ENCODE measurements around the gene RASGRP1.

Gene RASGRP1

DNA sequence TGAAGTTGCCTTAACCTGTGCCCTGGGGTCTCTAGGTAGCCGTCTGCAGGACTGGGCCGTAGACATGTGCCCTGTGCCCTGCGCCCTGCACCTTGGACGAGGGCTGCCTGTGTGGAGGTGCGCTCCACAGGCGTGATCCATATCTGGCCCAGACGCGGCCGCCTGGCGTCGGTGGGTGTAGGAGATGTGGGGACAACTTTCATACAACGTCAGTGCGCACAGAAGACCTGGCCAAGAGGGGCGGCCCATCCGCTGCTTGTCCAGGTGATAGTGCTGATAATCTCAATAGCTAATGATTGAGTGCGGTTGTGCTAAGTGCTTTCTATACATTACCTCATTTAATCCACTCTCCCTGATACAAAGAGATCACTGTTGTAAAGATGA, 665 bp upstream of the RASGRP1 start:
- peak in 1 of 2 experiments; percentile 15 for DNase-seq

DNA sequence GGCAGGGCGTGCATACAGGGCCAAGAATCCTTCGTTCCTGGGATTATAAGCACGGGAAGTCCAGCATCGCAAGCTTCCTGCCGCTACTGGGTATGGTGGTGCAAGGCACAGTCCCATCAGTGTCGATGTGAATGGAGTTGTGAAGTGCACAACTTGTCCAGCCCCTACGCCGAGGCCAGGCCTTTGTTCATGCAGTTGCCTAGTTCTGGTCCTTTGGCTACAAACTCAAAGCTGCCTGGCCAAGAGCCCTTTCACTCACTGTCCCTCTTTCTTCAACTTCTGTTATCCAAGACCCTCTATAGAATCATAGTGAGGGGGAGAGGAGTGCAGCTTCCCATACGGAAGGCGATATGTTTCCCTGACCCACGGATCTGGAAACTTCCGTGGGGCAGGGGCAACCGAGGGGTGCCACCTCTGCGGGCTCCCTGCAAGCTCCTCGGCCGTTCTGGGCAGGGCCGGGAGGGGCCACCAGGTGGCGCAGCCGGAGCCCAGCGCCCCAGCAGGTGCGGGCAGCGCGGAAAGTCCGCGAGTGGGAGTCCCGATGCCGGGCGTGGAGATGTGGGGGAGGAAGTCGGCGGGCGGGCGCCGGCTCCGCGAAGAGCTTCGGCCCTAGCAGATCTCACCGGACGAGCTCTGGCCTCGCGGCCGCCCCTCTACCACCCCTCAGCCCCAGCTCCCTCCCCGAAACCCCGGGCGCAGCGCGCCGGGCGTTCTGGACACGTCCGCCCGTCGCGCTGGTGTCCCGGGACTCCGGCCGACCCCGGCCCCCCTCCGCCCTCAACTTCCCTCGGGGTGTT, 693 bp downstream of the RASGRP1 start:
- peak; percentile 88 to 90 for DNase-seq

DNA sequence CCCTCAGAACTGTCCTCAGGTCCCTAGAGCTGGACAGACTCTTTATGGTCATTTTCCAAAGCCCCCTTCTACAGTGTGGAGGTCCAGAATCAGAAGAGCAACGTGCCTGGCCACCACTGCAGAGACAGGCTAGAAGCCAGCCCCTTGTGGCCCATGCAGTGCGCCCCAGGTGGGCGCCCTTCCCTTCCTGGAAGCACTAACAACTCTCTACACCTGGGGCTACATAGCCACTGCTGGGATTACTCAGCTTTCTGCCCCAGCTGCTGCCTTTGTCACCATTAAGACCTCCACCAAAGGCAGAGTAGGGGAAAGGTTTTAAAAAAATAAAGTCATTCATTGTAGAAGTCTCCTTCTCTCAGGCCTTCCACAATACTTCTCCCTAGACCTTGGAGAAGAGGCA, 2.3 kb downstream of the RASGRP1 start:
- DNase-seq: no peak

DNA sequence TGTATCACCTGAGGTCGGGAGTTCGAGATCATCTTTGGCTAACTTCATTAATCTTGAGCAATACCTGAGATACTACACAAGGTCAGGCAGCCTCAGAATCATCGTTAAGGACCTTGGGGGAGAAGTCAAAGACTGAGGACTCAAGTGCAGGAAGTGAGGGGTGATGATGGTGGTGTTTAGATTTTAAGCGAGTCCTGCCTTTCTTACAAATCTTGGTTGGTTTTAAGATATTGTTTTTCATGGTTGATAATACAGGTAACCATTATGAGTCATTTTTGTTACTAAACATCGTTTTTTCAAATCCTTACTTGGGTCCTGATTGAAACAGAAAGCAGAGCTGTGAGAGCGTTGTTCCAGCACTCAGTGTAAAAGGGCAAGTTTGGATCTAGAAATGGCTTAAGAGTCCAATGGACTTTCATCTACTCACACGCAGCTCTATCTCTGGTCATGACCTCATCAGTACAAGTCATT, 4.1 kb downstream of the RASGRP1 start:
- DNase-seq: no peak

DNA sequence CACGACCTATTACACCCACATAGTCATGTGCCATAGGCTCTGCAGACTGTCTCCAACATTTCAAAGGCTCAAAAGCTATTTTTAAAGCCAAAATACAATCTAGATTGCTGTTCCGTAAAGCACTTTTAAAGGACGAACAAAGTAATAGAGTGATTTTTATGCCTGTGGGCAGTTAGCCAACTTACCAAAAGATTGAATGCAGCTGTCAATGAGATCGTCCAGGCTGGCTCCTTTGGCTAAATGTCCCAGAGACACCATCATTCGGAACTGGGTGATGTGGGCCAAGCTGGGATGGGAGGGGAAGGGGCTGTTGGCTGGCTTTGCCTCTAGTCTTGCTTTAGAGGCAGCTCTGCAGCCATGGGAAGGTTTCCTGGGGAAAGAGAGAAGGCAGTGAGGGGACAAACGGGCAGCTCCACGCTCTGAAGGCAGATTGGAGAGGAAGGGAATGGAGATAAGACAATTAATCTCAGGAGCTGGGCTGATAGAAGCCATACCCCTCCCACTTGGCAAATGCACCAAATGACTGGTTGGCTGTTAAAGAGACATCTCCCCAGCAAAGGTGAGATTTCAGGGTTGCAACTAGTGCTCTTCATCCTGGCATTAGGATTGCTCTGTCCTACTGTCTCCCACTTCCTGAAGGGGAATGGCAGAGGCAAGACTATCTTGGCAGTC, 4.8 kb downstream of the RASGRP1 start:
- DNase-seq: no peak

DNA sequence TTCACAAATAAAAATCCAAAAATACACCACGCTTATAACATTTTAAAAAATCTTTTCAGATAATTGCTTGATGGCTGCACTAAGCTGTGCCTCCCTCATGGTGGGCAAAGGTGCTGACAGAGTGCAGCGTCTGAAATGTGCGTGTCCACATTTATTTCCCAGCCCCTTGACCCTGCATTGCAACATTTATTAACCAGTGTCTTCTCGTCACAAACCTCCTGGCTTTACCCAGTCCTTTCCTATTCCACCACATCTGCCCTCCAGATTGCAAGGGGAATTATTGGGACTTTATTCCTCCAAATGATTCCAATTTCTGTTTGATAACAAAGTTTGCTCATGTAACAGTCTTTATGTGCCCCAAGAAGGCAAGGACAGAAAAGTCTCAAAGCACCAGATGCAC, 5.5 kb downstream of the RASGRP1 start:
- DNase-seq: no peak

DNA sequence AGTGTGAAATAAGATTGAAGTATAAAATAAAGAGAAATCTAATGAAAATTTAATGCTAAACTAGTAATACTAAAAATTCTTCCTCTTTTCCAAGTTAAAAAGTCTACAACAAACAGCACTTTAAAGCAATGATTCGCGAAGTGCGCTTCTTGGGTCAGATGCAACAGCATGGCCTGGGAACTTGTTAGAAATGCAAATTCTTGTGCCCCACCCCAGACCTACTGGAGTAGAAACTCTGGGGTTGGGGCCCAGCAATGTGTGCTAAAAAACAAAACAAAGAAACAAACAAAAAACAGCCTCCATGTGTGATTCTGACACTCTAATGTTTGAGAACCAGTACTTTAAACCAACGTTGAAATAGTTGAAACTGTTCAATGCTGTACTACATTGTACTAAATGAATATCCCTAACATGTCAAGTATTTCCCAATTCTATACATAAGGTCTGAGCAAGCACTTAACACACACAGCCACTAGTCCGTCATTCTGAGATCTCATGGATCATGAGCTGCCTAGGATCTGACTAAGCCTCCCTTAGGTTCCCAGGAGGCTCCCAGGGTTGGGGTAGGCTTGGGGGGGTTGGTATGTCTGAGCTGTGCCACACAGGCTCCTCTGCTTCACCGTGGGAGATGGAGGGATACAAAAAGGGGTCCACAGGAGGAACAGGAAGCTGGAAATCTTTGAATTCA, 6.1 kb downstream of the RASGRP1 start:
- DNase-seq: no peak

DNA sequence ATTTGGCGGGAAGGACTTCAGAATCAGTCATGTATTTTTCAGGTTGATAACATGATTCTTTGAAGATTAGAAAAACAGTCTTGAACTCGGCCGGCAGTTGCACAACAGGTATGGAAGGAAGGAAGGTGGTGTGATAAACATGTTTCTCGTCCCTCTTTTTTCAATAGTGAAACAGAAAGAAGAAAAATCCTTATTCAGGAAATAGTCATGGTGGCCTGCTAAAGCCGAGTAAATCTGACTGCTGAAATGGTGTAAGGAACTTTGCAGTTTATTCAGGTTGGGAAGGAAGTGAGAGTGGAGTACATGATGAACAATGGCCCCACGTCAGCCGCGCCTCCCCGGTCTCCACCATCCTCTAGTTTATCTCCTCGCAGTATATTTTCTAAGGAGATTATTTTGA, 6.7 kb downstream of the RASGRP1 start:
- DNase-seq: no peak

DNA sequence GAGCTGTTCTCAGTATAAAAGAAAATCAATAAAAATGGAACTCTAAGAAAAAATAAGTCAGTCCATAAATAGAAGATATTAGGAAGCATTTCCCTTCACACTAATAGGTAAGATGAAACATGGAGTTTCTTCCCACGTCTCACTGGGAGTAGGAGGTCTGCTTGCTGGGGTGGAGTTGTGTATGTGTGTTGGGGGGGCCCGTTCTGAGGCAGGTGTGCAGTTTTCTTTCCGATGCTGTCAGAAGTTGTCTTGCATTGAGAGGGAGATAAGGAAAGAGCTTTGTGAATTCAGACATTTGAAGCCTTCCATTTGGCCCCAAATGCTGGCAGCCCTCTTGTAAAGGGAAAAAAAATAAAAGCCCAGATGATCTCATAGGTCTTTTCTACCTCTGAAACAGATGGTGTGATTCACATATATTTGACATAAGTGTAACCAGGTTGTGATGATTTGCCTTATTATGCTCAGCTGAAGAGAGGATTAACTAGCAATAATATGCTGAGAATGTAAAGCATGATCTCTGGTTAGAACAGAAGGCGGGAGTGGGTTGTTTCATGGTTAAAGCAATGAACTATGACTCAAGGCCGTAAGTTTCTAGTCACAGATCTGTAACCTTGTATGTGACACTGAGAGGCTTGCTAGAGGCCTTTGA, 8.8 kb downstream of the RASGRP1 start:
- no peak for DNase-seq

DNA sequence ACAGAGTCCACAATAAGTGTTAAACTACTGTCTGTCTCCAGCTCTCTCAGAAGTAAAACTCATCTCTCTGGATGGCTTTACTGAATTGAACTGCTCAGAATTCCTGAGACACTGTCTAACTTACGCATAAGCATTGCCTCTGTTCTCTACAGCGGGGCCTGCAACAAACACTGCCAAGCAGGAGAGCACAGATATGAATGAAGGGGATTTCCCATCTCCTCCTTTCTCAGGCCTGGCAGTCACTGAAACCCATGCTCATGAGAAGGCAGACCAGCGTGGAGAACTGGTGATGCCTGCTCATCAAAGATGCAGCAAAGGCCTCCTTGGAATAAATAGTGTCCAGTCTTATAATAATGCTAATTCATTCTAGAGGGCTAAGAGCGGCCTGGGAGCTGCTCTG, 10.3 kb downstream of the RASGRP1 start:
- DNase-seq: no peak

DNA sequence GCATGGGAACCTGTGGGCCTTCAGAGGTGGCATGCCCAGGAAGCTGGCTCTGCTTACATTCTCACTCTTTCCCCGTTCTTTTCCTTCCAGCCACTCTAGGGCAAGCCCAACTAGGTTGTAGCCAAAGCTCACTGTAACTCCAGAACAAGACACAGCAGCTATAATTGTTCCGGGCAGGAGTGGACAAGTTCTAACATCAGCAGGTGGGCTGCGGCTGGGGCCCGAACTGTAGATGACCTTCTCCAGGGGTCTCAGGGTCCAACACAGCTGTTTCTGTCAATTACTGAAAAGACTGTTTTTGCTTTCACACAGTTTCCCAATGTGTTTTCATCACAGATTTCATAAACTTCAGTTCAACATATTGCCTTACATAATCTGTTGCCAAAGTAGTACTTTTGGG, 11.5 kb downstream of the RASGRP1 start:
- no peak for DNase-seq

DNA sequence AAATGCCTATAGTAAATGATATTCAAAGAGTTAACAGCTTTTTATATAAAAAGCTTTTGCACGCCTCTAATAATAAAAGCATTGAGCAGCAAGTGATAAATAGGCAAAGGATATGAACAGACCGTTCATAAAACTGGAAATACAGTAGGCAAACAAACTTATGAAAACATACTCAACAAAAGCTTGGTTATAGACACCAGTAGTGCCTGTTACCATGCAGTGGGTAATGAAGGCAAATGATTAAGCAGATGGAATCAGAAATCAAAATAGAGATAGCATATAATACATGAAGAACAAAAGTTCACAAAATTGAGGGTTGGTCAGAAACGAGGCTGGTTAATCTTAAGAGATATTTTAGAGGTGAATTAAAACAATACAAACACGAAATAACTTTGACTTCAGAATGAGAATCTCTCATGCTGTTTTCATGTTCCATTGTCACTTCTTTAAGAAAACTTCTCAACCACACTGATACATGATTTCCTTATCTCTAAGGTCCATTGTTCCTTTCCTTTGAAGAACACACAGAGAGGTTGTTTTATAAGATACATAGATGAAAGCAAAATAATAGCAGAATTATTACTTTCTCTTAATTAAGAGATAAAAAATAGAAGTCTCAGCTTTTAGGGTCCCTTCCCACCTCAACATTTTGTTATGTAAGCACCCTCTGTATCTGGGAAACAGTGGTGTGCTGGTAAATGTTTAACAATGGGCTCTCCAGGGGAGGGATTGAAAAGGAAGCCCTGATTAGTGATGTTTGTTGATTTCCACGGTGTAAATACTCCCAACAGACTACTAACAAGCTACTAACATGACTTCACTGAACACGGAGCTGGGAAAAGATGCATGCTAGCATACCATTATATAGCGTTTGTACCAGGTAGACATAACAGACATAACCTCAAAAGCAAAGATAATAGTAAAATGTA, 12.6 kb downstream of the RASGRP1 start:
- no peak for DNase-seq

DNA sequence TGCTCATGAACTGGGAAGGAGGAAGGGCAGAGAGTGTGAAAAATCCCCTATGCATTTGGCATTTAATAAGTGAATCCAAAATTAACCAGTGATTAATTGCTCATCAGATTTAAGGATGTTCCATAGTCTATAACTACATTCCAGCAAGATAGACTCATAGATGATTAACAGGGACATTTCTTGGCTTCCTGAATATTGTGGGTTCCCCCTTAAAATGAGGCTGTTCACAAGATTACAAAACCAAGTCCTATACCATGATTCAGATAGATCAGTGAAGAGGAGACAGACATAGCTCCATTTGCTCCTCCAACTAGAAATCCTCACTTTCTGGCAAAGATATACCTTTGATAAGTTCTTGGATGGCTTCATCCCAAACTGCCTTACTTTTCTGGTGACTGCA, 15.4 kb downstream of the RASGRP1 start:
- no peak for DNase-seq

DNA sequence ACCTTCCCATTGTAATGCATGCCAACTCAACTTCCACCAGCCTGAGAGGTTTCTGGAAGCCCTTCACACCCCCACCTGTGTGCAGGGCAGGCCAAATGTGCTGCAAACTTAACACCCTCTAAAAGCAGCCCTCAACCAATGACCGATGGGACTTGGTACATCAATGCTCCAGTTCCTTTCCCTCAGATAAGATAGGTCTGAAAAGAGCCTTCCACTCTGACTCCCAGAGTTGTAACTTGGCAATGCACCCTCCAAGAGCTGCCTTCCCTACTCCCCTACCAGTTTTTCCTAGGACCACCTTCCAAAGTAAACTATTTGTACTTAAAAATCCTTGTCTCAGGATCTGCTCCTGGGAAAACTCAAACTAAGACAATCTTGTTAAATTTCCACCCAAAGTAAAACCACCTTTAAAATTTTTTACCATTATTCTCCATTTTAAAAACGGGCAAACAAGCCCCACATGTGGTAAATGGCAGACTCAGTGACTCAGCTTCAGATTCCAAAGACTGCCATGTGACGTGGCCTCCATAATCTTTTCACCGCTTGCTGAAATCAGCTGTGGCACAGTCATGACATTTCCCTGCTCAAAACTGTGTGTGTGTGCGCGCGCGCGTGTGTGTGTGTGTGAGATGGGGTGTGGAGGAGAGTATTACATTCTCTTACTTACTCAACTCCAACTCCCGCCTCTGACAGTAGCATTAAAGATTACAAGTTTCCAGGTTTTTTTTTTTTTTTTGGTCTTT, 17.2 kb downstream of the RASGRP1 start:
- DNase-seq: peak; percentile 42 to 44

DNA sequence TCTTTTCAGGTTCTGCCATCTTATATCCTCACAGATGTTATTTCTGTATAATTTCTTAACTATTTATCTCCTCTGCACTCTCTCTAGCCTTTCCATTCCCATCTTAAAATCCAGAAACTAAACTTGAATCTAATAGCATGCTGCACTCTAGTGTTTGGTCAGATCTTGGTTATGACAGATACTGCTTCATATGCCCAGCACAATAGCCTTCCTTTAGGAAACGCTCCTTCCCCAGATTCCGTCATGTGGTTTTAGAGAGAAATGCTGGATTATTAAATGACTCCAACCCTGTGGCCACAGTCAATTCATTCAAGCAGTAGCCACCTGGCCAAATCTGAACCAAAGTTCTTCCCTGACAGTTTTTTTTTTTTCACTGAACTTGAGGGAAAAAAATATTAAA, 19.4 kb downstream of the RASGRP1 start:
- DNase-seq: no peak

DNA sequence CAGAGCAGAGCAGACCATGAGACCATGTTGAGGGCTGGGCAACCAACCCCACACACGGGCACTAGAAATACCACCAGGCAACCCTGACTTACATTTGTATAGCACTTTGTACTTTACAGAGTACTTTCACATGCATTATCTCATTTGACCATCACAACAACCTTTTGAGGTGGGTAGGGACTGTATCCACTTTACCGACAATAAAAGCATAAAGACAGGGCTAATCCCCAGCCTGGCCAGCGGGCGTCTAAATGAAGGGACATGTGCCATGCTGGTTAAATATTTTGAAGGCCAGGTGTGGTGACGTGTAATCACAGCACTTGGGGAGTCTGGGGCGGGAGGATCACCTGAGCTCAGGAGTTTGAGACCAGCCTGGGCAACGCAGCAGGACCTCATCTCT, 23.6 kb downstream of the RASGRP1 start:
- DNase-seq: no peak

DNA sequence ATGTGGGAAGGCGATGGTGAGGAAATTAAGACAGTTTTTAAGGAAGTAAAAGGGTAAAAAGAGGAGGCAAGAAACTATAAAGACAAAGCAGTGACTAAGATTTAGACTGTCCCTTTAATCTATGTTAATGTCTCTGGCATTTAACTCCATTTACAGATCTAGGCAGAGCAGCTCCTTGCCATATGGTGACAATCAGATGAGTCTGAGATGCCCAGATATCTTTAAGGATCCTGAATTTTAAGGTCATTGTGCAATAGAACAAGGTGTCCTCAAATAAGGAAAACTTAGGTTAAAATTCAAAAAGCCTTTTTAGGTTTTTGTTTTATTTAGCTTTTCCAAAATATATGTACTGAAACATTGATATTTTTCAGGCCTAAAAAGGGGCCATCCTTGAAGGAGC, 24.1 kb downstream of the RASGRP1 start:
- DNase-seq: no peak

DNA sequence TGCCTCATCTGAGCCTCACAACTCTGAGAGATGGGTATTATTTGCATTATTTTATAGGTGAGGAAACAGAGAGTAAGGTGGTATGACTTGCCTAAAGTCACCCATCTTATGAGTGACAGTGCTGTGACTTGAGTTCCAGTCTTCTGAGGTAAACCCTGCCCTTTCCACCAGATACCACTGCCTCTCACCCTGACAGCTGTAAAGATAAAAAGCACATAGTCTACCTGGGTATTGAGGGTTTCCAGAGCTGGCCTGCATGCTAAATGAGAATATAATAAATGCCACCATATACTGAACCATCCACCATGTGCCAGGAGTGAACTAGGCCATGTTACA, 25.6 kb downstream of the RASGRP1 start:
- DNase-seq: no peak

DNA sequence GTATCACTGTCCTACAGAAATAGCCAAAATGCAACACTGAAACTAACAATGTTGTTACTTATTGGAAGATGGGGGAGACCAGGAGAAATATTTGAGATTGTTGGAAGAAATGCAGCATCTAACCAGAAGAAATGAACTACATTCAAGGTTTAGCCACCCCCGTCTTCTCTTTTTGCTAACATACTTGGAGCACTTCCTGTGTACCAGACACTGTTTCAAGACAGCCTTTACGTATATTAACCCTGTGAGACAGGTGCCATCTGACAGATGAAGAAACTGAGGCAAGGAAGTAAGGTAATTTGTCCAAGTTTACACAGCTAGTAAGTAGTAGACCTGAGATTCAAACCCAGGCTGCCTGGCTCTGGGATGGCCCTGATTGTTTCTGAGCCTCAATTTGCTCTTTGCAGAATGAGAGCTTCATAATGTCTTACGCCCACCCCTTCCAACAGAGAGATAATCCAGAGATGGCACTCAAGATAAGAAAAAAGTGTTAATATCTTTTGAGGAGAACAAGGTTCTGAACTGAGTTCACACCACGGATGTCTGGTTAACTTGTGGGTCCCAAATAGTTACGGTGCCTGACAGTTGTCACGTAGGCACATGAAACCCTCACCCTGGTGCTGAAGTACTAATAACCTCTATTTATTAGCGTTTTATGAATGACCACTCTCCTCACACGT, 26.1 kb downstream of the RASGRP1 start:
- no peak for DNase-seq

DNA sequence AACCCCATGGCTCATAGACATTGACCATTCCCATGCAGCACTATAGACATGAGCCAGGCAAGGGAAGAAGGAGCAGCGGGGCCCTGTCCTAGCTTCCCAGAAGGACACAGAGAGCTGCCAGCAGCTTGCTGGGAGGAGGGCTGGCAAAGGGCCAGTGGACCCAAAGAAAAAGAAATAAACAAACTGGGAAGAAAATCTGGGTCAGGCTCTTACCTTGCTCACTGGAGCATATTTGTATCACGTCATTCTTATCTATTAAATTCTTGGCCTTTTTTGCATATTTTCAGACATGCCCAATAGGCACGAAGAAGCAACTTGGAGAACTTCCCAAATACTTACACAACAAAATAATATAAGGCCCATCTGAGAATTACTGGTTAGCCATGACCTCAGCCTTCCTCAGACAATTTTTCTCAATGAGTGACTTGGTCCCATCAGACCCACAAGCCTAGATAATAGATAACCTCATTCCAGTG, 28.4 kb downstream of the RASGRP1 start:
- DNase-seq: no peak

Measured in activated CD4-positive, alpha-beta T cell treated with anti-CD3 and anti-CD28 coated beads, Interleukin-2, amount 50 U/mL, for 4 hours (primary cell).